Measurements from ENCODE around the gene FARP2. TPM values are rescaled to one million over a fixed set of nuclear protein-coding genes. Genes with fewer than 3 reads are reported as not detected.

The FARP2 gene
- total RNA-seq, 1 experiment from 2014 or later, result 89.1 TPM

- no TSS peak for BruUV-seq (replicated peaks)
- no peak for TF ChIP-seq EZH2 (IDR thresholded peaks at IDR 0.05; ENCODE audit: low read depth)
- TF ChIP-seq, protein P1, sequence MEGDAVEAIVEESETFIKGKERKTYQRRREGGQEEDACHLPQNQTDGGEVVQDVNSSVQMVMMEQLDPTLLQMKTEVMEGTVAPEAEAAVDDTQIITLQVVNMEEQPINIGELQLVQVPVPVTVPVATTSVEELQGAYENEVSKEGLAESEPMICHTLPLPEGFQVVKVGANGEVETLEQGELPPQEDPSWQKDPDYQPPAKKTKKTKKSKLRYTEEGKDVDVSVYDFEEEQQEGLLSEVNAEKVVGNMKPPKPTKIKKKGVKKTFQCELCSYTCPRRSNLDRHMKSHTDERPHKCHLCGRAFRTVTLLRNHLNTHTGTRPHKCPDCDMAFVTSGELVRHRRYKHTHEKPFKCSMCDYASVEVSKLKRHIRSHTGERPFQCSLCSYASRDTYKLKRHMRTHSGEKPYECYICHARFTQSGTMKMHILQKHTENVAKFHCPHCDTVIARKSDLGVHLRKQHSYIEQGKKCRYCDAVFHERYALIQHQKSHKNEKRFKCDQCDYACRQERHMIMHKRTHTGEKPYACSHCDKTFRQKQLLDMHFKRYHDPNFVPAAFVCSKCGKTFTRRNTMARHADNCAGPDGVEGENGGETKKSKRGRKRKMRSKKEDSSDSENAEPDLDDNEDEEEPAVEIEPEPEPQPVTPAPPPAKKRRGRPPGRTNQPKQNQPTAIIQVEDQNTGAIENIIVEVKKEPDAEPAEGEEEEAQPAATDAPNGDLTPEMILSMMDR (conservative IDR thresholded peaks at IDR 0.05), result no peak
- Histone ChIP-seq H3K9me2 (ENCODE audit: insufficient read depth) (no peaks in the 10 kb centered on the region), H3K9me3 (ENCODE audit: insufficient read depth, low read depth) (no peaks in the 10 kb centered on the region), H3K27me3 (ENCODE audit: insufficient read depth, low read depth) (no peaks in the 10 kb centered on the region), H3K4me2 (peak overlapping the region; percentile 97), H3K36me3 (ENCODE audit: low read depth) (peaks cover 5% of the 10 kb centered on the region; the same call in 1 of the 2 replicates), H3F3A (ENCODE audit: insufficient read depth, low read depth) (peaks cover 4% of the 10 kb centered on the region; the same call in 1 of the 2 replicates), H3K4me1 (replicated peaks; ENCODE audit: insufficient read depth) (peaks cover 19% of the 10 kb centered on the region), H2AFZ (0 out of 2 replicates have a peak overlapping the region, but pooled peaks have one; percentile 82), H3K79me2 (ENCODE audit: low read depth) (peaks cover 53% of the 10 kb centered on the region), H4K20me1 (ENCODE audit: insufficient read depth) (peaks cover 42% of the 10 kb centered on the region), H3K27ac (no peak overlapping the region), H3K4me3 (peak overlapping the region; percentile 97)
- ChIA-PET CTCF (interaction anchor here (1.0 kb wide), 1 partner anchor 78 kb away, joined by 4 read pairs; no protein-coding TSS in a partner anchor), POLR2A (ENCODE audit: unreplicated experiment) (interaction anchor here (0.6 to 0.7 kb wide), 2 partner anchors 43 to 144 kb away, joined by 3 to 29 read pairs; no protein-coding TSS in a partner anchor)
- intact Hi-C loops (cut with micrococcal nuclease; ENCODE audit: unreplicated experiment), result loop anchor here (5.0 kb wide), 3 partner anchors 90 to 190 kb away; partner anchors contain the start of genes HDLBP and SEPTIN2
- DNase-seq, result no peak
Measured at GRCh38 chr2:241506793-241507429, 150.8 kb downstream of the FARP2 start.

DNA sequence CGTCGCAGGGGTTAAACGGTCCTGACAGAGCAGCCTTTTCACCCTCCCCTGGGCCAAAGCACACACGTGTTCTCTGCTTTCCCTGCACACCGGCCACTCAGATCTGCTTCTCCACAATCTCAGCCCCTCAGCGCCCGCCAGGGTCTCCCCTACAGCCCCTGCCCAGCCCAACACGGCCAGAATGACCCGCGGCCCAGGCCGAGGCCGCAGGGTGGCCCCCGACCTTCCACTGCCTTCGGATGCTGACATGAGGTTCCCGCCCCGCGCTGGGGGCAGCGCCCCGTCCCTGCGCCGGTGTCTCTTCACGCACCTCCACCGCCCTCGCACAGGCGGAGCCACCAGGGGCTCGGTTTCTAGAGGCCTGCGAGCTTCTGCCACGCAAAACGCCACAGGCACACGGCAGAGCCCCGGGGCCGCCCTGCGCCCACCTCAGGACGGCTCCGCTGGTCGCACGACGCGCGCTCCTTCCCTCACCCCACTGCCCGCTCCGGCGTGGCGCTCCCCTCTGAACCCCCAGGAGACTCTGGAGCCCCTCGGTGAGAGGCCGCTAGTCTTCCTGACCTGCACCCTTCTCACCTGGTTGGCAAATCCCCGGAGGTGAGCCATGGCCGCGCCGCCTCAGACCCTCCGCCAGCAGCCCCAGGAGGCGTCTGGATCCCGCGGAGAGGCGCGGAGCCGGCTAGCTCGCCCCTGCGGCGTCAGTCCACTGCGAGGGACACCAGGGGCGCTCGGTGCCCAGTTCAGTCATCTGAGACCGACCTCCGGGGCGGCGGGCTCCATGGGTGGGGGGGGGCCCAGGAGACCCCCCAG lies 151.6 kb downstream of the FARP2 start:
- peaks cover 53% of the 10 kb centered on the region for H3K79me2 ChIP-seq (ENCODE audit: low read depth)
- H3K9me2 ChIP-seq (ENCODE audit: insufficient read depth), result no peaks in the 10 kb centered on the region
- peak overlapping the region; percentile 97 for H3K4me2 ChIP-seq
- DNase-seq, result peak; percentile 56 to 82
- peaks cover 5% of the 10 kb centered on the region; the same call in 1 of the 2 replicates for H3K36me3 ChIP-seq (ENCODE audit: low read depth)
- peak overlapping the region; percentile 82 for H2AFZ ChIP-seq
- ChIA-PET POLR2A (ENCODE audit: unreplicated experiment) (interaction anchor here (0.6 kb wide), 3 partner anchors 149 to 841 kb away, joined by 4 to 8 read pairs (median 4); no protein-coding TSS in a partner anchor), CTCF (interaction anchor here (0.6 to 1.0 kb wide), 4 partner anchors 13 to 560 kb away, joined by 3 to 5 read pairs (median 4); no protein-coding TSS in a partner anchor)
- no peaks in the 10 kb centered on the region for H3K27me3 ChIP-seq (ENCODE audit: insufficient read depth, low read depth)
- H3K4me3 ChIP-seq, result peak overlapping the region; percentile 97
- no peaks in the 10 kb centered on the region for H3K9me3 ChIP-seq (ENCODE audit: insufficient read depth, low read depth)
- H3K4me1 ChIP-seq (replicated peaks; ENCODE audit: insufficient read depth), result peaks cover 19% of the 10 kb centered on the region
- TF ChIP-seq EZH2 (IDR thresholded peaks at IDR 0.05; ENCODE audit: low read depth), result no peak
- TF ChIP-seq, protein P1 (conservative IDR thresholded peaks at IDR 0.05), result peak; percentile 52; the same call in 1 of the 2 replicates
- no TSS peak for BruUV-seq (replicated peaks)
- intact Hi-C loops (cut with micrococcal nuclease; ENCODE audit: unreplicated experiment), result loop anchor here (1.0 to 5.0 kb wide), 8 partner anchors 37 to 190 kb away; partner anchors contain the start of genes ATG4B, FARP2, HDLBP and SEPTIN2
- peaks cover 39% of the 10 kb centered on the region for H4K20me1 ChIP-seq (ENCODE audit: insufficient read depth)
- H3K27ac ChIP-seq, result no peak overlapping the region
- H3F3A ChIP-seq (ENCODE audit: insufficient read depth, low read depth), result peaks cover 7% of the 10 kb centered on the region; the same call in 1 of the 2 replicates

Data from PC-9 (cell line).